ENCODE measurements around the gene INAFM2.

DNA sequence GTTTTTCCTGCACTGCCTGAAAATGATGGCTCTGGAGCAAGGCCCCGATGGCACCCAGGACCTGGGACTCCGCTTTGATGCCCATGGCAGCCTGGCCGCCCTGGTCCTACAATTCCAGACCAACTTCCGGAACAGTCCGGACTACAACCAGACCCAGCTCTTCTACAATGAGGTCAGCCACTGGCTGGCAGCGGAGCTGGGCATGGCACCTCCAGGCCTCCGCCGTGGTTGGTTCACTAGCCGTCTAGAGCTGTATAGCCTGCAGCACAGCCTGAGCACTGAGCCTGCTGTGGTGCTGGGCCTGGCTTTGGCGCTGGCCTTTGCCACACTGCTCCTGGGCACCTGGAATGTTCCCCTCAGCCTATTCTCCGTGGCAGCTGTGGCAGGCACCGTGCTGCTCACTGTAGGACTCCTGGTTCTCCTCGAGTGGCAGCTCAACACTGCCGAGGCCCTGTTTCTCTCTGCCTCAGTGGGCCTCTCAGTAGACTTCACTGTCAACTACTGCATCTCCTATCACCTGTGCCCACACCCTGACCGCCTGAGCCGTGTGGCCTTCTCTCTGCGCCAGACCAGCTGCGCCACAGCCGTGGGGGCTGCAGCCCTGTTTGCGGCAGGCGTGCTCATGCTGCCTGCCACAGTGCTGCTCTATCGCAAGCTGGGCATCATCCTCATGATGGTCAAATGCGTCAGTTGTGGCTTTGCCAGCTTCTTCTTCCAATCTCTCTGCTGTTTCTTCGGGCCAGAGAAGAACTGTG is 45.4 kb downstream of the INAFM2 start:
- TF ChIP-seq YY1 (tag by site-specific recombination; IDR thresholded peaks at IDR 0.05) (no peak), ZNF10 (tag by site-specific recombination; IDR thresholded peaks at IDR 0.05) (no peak), ZNF239 (tag by site-specific recombination; IDR thresholded peaks at IDR 0.05) (no peak), ZNF501 (tag by site-specific recombination; IDR thresholded peaks at IDR 0.05) (no peak)
- TF ChIP-seq, protein P1, sequence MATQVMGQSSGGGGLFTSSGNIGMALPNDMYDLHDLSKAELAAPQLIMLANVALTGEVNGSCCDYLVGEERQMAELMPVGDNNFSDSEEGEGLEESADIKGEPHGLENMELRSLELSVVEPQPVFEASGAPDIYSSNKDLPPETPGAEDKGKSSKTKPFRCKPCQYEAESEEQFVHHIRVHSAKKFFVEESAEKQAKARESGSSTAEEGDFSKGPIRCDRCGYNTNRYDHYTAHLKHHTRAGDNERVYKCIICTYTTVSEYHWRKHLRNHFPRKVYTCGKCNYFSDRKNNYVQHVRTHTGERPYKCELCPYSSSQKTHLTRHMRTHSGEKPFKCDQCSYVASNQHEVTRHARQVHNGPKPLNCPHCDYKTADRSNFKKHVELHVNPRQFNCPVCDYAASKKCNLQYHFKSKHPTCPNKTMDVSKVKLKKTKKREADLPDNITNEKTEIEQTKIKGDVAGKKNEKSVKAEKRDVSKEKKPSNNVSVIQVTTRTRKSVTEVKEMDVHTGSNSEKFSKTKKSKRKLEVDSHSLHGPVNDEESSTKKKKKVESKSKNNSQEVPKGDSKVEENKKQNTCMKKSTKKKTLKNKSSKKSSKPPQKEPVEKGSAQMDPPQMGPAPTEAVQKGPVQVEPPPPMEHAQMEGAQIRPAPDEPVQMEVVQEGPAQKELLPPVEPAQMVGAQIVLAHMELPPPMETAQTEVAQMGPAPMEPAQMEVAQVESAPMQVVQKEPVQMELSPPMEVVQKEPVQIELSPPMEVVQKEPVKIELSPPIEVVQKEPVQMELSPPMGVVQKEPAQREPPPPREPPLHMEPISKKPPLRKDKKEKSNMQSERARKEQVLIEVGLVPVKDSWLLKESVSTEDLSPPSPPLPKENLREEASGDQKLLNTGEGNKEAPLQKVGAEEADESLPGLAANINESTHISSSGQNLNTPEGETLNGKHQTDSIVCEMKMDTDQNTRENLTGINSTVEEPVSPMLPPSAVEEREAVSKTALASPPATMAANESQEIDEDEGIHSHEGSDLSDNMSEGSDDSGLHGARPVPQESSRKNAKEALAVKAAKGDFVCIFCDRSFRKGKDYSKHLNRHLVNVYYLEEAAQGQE (tag by site-specific recombination; IDR thresholded peaks at IDR 0.05) = no peak
- TF ChIP-seq, protein P2, sequence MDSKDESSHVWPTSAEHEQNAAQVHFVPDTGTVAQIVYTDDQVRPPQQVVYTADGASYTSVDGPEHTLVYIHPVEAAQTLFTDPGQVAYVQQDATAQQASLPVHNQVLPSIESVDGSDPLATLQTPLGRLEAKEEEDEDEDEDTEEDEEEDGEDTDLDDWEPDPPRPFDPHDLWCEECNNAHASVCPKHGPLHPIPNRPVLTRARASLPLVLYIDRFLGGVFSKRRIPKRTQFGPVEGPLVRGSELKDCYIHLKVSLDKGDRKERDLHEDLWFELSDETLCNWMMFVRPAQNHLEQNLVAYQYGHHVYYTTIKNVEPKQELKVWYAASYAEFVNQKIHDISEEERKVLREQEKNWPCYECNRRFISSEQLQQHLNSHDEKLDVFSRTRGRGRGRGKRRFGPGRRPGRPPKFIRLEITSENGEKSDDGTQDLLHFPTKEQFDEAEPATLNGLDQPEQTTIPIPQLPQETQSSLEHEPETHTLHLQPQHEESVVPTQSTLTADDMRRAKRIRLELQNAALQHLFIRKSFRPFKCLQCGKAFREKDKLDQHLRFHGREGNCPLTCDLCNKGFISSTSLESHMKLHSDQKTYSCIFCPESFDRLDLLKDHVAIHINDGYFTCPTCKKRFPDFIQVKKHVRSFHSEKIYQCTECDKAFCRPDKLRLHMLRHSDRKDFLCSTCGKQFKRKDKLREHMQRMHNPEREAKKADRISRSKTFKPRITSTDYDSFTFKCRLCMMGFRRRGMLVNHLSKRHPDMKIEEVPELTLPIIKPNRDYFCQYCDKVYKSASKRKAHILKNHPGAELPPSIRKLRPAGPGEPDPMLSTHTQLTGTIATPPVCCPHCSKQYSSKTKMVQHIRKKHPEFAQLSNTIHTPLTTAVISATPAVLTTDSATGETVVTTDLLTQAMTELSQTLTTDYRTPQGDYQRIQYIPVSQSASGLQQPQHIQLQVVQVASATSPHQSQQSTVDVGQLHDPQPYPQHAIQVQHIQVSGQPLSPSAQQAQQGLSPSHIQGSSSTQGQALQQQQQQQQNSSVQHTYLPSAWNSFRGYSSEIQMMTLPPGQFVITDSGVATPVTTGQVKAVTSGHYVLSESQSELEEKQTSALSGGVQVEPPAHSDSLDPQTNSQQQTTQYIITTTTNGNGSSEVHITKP (tag by site-specific recombination; IDR thresholded peaks at IDR 0.05) = no peak
- TF ChIP-seq, protein P3, sequence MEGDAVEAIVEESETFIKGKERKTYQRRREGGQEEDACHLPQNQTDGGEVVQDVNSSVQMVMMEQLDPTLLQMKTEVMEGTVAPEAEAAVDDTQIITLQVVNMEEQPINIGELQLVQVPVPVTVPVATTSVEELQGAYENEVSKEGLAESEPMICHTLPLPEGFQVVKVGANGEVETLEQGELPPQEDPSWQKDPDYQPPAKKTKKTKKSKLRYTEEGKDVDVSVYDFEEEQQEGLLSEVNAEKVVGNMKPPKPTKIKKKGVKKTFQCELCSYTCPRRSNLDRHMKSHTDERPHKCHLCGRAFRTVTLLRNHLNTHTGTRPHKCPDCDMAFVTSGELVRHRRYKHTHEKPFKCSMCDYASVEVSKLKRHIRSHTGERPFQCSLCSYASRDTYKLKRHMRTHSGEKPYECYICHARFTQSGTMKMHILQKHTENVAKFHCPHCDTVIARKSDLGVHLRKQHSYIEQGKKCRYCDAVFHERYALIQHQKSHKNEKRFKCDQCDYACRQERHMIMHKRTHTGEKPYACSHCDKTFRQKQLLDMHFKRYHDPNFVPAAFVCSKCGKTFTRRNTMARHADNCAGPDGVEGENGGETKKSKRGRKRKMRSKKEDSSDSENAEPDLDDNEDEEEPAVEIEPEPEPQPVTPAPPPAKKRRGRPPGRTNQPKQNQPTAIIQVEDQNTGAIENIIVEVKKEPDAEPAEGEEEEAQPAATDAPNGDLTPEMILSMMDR (tag by site-specific recombination; IDR thresholded peaks at IDR 0.05) = no peak
- TF ChIP-seq, protein P4, sequence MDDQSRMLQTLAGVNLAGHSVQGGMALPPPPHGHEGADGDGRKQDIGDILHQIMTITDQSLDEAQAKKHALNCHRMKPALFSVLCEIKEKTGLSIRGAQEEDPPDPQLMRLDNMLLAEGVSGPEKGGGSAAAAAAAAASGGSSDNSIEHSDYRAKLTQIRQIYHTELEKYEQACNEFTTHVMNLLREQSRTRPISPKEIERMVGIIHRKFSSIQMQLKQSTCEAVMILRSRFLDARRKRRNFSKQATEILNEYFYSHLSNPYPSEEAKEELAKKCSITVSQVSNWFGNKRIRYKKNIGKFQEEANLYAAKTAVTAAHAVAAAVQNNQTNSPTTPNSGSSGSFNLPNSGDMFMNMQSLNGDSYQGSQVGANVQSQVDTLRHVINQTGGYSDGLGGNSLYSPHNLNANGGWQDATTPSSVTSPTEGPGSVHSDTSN (CRISPR knock-in tag; IDR thresholded peaks at IDR 0.05) = no peak
